NCI-H2171 (cell line): ENCODE data around the gene SLC32A1.

Experiments
- DNase-seq: peaks from one replicate; lab custom pipeline; 2025; lab: John Stamatoyannopoulos, UW

SLC32A1 gene

DNA sequence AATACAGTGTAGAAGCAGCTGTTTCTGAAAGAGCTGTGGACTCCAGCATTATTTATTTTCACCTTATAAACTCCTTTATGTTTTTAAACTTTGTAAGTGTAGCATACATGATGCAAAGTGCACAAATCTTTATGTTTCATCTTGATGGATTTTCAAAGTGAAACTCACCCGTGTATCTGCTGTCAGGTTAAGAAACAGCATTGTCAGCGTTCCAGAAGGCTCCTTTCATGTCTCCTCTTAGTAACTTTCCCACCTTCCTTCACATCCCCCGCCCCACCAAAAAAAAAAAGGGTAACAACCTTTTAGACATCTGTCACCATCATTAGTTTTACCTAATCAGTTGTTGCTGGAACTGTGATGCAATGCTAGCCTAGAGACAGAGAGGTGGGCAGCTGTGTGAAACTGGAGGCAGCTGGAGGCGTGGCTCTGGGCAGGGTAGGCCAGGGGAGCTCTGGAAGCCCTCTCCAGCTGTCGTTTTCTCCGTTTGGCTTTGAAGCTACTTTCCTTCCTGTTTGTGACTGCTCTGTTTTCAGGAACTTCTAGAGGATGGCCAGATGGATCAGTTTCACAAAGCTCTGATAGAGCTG is 31.1 kb downstream of the SLC32A1 start:
- peak; percentile 88 for DNase-seq

DNA sequence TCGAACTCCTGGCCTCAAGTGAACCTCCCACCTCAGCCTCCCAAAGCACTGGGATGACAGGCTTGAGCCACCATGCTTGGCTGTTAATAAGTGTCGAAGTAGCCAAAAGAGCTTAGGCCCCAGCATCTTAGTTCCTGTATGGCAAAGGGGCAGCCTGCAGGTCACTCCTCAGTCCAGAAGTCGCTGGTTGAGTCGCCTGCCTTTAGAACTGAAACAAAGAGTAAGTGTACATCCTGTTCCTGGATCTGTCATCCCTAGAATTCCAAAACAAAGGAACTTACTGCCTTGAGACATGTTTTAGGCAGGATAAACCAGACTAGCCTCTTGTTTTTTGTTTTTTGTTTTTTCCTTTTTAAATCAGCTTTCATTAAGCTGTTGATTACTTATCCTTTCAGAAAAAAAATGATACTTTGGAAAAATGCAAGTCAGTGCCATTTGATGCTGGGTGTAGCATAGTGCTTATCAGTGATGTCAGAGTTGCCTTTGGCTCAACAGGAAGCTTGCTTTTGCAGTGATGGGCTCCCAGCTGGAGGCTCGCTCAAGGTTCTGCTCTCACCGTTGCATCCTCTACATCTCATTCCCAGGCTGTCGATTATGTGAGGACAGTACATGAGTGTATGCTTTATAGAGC is 33.0 kb downstream of the SLC32A1 start:
- no peak for DNase-seq

DNA sequence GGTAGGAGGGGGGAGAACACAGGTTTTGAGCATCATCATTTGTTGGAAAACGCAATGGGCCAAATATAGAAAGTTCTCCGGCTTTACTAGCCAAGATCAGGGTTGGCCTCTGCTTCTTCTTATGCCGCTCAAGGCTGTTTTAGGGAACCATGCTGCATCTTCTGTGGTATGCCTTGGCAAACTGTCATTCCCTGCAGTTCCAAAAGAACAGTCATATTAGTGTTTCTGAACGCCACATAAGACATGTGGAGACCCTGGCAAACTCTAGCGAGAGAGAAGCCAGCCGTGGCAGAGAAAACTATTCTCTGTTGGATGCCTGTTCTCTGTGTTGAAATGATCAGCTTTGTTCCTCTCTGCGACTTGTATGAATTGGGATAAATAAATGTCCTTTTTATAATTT is 34.8 kb downstream of the SLC32A1 start:
- no peak for DNase-seq

DNA sequence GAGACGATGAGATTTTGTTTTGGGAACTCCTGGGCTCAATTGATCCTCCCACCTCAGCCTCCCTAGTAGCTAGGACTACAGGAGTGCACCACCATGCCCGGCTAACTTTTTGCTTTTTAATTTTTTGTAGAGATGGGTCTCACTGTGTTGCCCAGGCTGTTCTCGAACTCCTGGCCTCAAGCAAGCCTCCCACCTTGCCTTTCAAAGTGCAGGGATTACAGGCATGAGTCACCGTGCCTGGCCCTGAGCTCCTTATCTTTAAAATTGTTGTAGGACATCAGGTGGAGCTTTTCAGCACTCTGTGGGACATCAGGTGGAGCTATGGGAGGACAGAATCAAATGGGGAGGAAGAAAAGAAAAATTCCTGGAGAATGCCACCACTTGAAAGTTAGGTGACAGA is 36.7 kb downstream of the SLC32A1 start:
- no peak for DNase-seq

DNA sequence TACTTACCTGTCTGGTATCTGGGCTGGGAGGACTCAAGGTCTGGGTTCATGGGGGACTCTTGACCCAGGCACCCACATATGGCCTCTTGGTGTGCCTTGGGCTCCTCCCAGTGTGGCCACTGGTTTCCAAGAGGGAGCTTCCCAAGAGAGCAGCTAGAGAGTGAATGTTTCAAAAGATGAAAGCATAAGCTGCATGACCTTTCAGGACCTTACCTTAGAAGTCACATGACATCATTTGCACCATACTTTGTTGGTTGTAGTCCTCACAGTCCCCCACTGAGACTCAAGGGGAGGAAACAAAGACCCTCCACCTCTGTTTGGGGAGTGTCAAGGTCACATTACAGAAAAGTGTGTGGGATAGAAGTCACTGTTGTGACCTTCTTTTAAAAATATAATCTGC is 37.9 kb downstream of the SLC32A1 start:
- DNase-seq, result no peak

DNA sequence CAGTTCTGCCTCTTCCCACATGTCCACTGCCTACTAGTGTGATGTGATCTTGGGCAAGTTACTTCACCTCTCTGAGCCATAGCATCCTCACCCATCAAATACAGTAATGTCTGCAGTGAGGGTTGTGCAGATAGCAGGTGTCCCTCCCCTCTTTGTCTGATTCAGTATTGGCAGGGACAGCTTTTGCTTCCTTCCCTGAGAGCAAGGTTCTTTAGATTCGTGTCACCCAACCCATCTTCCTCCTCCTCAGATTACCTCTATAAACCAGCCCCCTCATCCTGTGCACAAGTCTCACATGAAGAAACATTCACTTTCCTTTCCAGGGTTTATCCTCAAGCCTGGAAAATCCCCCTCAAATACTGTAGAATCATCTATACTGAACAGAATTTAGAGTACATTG is 39.3 kb downstream of the SLC32A1 start:
- no peak for DNase-seq

DNA sequence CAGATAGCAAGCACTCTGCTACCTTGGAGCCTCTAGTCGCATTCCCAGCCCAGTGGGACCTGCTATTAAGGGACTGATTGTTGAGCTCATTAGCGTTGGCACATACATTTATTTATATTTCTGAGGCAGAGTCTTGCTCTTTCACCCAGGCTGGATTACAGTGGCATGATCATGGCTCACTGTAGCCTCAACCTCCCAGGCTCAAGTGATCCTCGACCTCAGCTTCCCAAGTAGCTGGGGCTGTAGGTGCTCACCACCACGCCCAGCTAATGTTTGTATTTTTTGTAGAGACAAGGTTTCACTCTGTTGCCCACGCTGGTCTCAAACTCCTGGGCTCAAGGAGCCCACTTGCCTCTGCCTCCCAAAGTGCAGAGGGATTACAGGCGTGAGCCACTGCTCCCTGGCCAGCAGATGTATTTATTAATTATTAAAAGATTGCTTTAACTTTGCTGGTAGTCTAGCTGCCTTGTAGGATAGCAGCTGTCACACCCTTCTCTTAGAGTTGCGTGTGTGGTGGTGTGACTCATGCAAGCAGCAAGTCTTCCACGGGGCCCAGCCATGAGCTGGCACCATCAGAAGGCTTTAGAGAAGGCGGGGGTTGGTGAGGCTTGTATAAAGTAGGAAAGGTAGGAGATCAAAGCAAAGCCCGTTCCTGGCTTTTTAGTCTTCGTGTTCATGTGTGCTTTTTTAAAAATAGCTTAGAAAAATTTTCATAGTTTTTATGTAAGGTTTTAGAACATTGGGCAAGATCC is 40.5 kb downstream of the SLC32A1 start:
- no peak for DNase-seq

DNA sequence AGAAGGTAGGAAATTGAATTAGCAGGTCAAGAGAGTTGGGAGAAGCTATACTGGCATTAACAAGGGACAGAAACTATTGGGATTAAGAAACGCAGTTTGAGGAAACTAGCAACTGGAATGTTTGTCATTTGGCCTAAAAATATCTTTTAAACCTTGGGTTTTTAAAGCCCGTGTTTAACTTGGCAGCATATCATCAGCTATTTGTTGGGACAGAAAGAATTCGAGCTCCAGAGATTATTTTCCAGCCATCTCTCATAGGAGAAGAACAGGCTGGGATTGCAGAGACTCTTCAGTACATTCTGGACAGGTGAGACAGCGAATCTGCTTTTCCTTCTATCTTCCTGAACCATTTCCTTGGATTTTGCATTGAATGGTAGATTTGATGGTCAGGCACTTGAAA is 41.8 kb downstream of the SLC32A1 start:
- no peak for DNase-seq

DNA sequence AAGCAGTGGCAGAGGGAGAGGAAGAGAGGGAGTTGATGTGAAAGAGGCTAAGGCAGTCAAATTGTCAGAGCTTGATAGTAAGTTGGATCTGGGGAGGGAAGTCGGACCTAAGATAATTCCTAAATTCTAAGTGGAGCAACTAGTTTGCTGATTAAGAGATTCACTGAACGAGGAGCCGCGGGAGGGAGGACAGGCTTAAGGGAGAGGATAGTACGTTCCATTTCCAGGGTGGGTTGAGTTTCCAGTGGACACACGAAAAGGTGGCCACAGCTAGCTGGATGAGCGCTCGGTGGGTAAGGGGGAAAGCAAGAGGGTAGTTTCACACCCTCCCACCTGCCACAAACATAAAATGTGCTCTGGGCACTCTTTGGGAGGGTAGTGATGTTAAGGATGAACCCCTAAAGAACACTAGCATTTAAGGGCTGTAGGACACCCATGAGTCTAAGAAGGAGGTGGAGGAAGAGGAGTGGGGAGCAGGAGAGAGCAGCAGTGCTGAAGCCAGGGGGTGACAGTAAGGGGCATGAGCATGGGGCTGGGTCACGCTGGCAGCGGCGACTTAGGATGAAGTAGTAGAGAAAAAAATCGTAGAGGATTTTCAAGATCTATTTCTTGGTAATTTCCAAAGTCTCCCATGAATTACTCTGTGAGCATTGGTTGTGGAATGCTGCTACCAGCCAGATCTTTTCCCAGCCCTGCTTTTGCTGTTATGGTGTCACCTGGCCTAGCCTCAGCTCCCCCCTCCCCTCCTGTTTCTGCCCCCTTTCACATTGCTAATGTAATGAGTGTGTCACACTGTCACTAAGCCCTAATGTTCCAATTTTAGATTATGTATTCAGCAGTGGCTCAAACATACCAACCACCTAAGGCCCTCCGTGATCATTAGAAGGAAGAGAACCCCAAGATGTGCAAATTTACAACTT is 45.4 kb downstream of the SLC32A1 start:
- DNase-seq, result no peak

DNA sequence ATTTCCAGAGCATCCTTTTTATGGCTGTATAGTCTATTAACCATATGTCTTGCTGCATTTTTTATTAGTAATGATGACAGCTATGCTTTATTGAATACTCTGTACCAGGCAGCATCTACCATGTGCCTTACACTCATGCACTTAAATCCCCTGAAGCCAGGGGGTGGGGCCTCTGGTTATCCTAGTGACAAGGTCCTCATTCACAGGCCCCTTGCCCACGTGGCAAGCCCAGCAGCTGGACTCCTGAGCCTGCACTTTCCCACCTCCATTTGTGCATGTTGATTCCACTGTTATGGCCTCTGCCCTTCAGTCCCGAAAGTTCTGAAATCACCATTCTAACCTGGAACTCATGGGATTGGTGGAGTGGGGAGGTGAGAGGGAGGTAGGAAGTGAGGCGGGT is 46.3 kb downstream of the SLC32A1 start:
- DNase-seq, result no peak

DNA sequence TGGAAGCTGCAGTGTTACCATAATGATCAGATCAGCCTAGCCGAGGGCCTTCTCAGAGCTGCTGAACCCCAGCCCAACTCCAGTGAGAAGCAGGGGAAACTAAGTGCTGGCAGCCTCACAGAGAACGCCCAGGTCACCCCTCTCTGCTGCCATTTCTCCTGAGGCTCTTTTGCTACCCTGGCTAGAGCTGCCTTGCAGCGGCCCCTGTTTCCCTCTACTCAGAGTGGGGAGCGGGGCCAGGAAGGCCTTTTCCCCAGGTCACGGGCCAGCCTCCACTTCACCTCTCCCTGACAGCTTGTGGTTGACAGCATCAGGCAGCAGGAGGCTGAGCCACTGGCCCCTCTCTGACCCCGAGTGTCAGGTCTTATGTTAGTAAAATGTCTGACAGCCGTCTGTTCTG is 46.7 kb downstream of the SLC32A1 start:
- no peak for DNase-seq

DNA sequence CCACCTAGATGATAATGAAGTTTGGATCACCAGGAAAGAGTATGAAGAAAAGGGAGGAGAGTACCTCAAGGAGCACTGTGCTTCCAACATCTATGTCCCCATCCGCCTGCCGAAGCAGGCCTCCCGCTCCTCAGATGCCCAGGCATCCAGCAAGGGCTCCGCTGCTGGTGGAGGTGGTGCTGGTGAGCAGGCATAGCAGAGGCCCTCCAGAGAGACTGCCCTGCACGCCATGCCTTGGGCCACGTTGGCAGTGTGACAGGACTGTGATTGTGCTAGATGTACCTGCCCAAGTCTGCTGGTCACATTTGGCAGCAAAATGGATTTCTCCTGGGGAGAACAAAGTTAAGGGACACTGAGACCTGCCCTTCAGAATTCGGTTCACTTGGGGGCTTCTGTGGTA is 47.3 kb downstream of the SLC32A1 start:
- no peak for DNase-seq

DNA sequence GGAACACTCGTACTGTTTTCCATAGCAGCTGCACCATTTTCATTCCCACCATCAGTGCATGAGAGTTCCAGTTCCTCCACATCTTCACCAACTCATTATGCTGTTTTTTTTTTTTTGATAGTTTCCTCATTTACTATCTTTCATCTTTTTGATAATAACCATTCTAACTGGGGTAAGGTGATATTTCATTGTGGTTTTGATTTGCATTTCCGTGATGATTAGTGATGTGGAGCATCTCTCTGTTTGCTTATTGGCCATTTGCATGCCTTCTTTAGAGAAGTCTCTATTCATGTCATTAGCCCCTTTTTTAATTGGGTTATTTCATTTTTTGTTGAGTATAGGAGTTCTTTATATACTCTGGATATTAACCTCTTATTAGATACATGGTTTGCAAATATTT is 49.9 kb downstream of the SLC32A1 start:
- no peak for DNase-seq

DNA sequence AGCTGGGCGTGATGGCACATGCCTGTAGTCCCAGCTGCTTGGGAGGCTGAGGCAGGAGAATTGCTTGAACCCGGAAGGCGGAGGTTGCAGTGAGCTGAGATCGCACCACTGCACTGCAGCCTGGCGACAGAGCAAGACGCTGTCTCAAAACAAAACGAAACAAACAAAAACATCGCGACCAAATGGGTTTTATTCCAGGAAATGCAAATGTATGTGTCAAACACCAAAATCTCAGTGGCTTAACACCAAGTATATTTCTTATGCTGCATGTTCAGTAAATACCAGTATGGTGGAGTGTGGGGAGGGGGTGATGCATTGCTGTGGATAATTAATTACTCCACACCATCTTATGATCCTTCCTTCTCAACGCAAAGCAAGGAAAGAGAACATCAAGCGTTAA is 52.1 kb downstream of the SLC32A1 start:
- DNase-seq, result no peak
